Upper lobe of left lung (tissue), 4 donors: ENCODE data around the gene ADAMTS17.

ENCODE experiments used
- EP300 ChIP-seq, 4 donors: sonication (generic); formaldehyde crosslinking; IDR thresholded peaks; one replicate each; pipeline ENCODE4 v1.5.1; 2017; ENCODE audit warnings: antibody characterized with exemption in 4 of 4, control low read depth in 2 of 4
- POLR2A ChIP-seq, 4 donors: fragments of 450-650 bp; IDR thresholded peaks; one replicate each; pipeline ENCODE4 v1.5.1; 2016 to 2017; ENCODE audit warnings: antibody characterized with exemption in 4 of 4, mild to moderate bottlenecking in 2 of 4
- POLR2AphosphoS5 ChIP-seq, 2 donors: sonication (generic); formaldehyde crosslinking; IDR thresholded peaks; one replicate each; pipeline ENCODE4 v1.5.1; 2017; ENCODE audit warnings: antibody characterized with exemption in 2 of 2
- TF ChIP-seq, protein P1 (sequence below), 6 experiments: fragments of 450-650 bp in 4 of 6; fragments of 200-600 bp in 2 of 6; sonication (generic) in 2 of 6; IDR thresholded peaks; one replicate each; pipeline ENCODE4 v1.5.1; 2016 to 2019; ENCODE audit warnings: antibody characterized with exemption in 6 of 6

DNA sequence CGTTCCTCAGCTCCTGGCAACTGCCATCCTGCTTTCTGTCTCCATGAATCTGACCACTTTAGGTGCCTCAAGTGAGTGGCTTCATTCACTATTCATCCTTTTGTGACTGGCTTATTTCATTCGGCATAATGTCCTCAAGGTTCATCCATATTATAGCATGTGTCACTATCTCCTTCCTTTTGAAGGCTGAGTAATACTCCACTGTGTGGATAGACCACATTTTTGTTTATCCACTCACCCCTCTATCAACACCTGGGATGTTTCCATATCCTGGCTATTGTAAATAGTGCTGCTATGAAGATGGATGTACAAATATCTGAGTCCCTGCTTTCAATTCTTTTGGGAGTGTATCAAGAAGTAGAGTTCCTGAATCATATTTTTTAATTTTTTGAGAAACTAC lies 98.8 kb downstream of the ADAMTS17 start:
- TF ChIP-seq, protein P1, sequence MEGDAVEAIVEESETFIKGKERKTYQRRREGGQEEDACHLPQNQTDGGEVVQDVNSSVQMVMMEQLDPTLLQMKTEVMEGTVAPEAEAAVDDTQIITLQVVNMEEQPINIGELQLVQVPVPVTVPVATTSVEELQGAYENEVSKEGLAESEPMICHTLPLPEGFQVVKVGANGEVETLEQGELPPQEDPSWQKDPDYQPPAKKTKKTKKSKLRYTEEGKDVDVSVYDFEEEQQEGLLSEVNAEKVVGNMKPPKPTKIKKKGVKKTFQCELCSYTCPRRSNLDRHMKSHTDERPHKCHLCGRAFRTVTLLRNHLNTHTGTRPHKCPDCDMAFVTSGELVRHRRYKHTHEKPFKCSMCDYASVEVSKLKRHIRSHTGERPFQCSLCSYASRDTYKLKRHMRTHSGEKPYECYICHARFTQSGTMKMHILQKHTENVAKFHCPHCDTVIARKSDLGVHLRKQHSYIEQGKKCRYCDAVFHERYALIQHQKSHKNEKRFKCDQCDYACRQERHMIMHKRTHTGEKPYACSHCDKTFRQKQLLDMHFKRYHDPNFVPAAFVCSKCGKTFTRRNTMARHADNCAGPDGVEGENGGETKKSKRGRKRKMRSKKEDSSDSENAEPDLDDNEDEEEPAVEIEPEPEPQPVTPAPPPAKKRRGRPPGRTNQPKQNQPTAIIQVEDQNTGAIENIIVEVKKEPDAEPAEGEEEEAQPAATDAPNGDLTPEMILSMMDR (IDR thresholded peaks at IDR 0.05): no peak
- TF ChIP-seq POLR2AphosphoS5 (IDR thresholded peaks at IDR 0.05) (no peak), POLR2A (IDR thresholded peaks at IDR 0.05) (no peak), EP300 (IDR thresholded peaks at IDR 0.05) (no peak)
